T-helper 2 cell (primary cell): Measurements from ENCODE around the gene AADACL4.
A peak's percentile ranks its signal among the peaks of the same experiment; 100 is the strongest.

Experiments used
- DNase-seq, 5 experiments: peaks; one replicate each; pipeline versions ENCODE4 v3.0.0 to v3.0.0-alpha.2; 2012 to 2022
- total RNA-seq, 2 donors: gene quantifications; one replicate each; lab custom pipeline; 2026; lab: John Stamatoyannopoulos, UW

The AADACL4 gene
- total RNA-seq, result 0 reads per million in 2 donors

DNA sequence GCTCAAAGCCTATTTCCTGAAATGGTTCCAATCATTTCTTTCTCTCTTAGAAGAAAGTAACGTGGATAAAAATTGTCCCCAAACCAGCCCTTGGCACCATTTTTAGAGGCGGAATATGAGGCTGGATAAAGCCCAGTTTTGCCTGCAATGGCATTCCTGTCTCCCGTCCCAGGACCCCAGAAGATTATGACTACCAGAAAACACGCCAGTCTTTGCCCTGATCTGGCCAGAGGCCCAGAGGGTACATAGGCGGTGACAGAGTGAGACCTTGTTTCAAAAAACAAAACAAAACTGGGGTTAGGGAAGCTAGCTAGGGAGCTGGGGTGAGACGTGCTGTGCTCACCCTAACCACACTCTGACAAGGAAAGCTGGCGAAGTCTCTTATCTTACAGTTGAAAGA lies at the start of gene AADACL4:
AADACL4 (plus strand) TSS at position 301 of the 400 bp plus-strand sequence. CDS start 462 bp downstream, outside the sequence.
- DNase-seq, result no peak

DNA sequence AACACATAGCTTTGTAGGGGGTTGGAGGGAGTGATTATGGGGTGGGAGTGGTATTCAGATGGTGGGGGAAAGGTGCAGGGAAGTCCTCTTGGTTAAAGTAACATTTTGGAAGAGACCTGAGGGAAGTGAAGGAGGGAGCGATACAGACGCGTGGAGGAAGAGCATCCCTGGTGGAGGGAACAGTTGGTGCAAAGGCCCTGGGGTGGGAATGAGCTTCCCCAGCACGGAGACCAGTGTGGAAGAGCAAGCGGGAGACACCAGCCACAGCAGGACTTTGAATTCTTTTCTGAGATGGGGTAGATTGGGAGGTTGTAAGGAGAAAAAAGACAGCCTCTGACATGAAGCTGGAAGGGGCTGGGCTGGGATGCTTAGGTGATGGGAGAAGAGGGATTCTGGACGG lies 49.4 kb upstream of the AADACL4 start:
- DNase-seq, result no peak

GRCh38 chr1:12594966-12595756 lies 48.7 kb upstream of the AADACL4 start:
- no peak for DNase-seq

- no peak for DNase-seq
These were observed 48.2 kb upstream of the AADACL4 start for GRCh38 chr1:12595757-12596006.

GRCh38 chr1:12596007-12596821 lies 47.7 kb upstream of the AADACL4 start:
- DNase-seq, result no peak

GRCh38 chr1:12597792-12598191 lies 46.1 kb upstream of the AADACL4 start:
- no peak for DNase-seq

GRCh38 chr1:12598974-12599373 lies 44.9 kb upstream of the AADACL4 start:
- DNase-seq, result no peak

DNA sequence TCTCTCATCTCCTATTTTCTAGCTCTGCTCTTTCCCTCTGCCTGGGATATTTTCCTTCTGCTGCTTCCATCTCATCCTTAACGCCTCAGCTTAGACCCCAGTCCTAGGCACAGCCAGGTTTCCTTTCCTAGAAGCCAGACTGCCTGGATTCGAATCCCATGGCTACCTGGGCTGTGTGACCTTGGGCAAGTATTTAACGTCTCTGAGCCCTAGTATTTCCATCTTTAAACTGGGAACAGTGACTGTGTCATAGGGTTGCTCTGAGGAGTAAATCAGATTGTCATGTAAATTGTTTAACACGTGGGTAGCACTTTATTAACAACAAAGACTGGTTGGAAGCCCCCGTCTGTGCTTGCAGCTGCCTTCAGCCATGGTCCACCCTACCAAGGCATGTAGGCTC lies 44.2 kb upstream of the AADACL4 start:
- no peak for DNase-seq

- no peak for DNase-seq
These were observed 43.5 kb upstream of the AADACL4 start for GRCh38 chr1:12600335-12600734.

DNA sequence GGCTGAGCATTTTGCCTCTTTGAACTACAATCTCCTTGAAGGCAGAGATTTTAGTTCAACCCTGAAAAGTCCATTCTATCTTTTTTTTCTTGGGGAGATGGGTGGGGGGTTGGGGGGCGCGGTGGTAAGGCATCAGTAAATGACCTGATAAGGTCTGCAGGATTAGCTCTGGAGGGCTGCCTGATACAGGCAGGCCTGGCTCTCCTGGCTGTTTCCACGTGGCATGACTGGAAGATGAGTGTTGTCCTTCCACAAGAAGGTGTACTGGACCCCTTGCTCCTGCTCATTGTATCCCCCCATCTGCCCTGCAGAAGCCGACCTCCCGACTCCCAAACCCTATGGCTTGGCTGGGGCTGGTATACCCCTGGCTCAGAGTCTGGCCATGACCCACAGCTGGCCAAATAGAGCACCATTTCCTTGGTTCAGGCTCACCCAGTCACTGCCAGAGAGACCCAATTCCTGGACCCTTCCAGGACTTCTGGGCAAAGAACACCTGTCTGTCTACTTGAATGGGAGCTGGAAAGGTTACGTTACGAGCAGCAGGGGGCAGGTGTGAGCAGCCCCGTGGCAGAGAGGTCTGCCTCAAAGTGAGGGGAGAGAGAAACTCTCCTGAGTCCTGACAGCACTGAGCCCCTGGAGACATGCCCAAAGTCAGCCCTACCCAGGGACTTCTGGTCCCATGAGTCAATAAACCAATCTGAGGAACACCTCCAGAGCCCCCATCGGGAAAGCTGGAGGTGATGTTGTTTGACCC lies 42.8 kb upstream of the AADACL4 start:
- peak in 3 of 5 experiments; percentile 40 to 42 (median 42) for DNase-seq

- no peak for DNase-seq
These were observed 41.9 kb upstream of the AADACL4 start for GRCh38 chr1:12601700-12602658.

DNA sequence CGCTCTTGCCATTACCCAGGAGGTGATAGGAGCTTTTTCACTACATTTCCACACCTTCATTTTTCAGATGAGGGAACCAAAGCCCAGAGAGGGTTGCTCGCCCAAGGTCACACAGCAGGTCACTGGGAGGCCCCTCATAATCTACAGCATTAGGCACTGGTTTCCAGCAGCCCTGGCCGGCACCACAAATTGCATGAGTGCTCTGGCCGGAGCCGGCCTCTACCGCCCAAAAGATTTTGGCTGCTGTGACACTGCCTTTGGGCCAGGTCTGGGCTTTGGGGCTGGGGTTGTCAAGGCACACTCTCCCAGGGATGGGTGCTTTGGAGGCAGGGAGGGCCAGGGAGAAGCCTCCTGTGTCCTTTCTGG lies 41.2 kb upstream of the AADACL4 start:
- no peak for DNase-seq

DNA sequence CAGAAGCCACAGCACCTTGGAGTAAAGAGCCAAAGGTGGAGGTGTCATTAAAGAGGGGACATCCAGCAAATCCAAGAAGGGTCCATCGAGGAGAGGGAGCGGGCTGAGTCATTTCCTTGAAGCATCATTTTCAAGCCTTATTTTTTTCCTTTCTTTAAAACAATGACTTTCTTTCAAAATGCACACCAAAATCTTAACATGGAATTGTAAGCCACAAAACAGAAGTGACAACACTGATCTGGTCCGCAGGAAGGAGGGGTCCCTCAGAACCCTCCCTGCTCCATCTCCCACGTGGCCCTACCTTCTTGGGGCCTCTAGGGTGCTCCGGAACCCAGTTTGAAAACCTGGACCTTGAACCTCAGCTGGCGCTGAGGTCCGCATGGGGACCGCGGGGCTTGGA lies 40.7 kb upstream of the AADACL4 start:
- DNase-seq, result no peak

DNA sequence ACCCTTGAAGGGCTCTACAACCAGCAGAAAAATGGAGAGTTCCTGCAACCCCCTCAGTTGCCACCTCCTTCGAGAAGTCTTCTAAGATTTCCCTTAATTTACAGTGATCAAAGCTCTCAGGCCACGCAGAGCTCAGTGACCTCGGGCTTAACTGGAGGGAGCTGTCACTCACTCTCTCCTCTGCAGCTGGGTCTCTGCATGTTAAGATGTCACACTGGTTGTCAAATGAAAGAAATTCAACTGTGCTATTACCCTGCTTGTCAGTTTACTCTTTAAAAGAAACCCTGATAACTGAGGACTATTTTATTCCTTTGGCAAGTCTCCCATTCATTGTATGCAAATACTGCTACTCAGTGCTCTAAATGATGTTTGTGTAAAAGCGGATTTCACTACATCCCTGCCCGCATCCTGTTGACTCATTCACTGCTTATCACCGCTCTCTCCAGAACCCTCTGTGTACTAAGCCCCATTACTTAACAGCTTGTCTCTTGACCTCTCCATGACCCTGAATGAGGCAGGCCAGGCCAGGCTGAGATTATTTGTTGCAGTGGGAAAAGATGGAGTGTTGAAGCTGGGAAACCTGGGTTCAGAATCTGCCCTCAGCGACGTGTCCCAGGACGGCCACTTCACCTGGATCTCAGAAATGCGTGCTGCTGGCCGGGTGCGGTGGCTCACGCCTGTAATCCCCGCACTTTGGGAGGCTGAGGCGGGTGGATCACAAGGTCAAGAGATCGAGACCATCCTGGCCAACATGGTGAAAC lies 39.6 kb upstream of the AADACL4 start:
- DNase-seq, result peak in 4 of 5 experiments; percentile 26 to 92 (median 49)

DNA sequence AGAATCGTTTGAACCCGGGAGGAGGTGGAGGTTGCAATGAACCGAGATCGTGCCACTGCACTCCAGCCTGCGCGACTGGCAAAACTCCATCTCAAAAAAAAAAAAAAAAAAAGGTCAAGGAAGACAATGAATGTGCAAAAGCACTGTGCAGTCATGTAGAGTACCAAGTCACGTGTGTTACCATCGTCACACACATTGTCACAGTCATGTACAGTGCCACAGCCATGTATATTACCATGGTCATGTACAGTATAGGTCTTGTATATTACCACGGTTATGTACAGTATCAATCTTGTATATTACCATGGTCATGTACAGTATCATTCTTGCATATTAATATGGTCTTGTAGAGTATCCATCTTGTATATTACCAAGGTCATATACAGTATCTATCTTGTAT lies 38.9 kb upstream of the AADACL4 start:
- no peak for DNase-seq

- DNase-seq, result no peak
These were observed 36.6 kb upstream of the AADACL4 start for GRCh38 chr1:12607263-12607662.

DNA sequence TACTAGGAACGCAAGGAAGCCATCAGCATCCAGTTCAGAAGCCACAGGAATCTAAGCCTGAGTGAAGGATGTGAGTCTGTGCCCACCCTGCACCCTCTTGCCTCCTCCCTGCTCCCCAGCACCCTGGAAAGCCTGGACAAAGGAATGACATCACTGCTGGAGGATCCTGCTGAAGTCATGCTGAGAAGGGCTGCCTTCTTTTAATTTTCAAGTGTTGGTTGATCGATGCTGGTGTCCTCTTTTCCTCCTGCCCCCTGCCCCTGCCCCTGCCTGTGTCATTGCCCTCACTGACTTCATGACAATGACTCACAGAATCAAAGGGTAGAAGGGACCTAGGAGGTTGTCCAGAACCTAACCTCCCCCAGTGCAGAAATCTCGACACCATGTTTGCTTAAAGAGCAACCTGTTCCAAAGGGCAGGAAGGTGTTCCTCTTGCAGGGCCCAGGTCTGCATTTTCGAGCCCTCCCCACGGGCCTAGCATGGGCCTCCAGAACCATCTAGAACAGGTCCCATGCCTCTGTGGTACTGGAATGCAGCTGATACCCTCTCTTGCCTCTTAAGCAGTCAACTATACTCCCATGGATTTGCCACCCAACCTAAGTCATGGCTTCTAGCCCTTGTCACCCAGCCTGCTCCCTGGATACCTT lies 35.5 kb upstream of the AADACL4 start:
- DNase-seq, result no peak

DNA sequence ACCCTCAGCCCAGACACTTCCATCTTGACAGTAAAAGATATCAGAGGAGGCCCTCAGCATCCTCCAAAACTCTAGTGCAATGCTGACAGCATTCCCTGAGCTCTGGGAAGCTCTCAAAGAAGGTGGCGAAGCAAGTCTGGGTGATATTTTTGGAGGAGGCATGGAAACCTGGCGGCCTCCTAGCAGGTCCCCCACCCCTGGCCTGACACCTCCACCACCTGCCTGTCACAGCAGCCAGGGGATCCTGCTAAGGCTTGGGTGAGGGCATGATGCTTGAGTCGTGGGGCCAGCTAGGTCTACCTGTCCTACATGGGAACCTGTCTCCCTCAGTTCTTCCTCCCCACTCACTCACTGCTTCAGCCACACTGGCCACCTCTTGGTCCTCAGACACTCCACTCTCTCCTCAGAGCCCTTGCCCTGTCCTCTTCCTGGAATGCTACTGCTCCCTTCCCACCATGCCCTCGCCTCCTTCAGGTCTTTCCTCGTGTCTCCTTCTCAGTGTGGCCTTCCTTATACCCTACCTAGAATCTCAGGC lies 34.3 kb upstream of the AADACL4 start:
- DNase-seq, result no peak

GRCh38 chr1:12610305-12610935 lies 33.5 kb upstream of the AADACL4 start:
- DNase-seq, result no peak

- DNase-seq, result no peak
These were observed 32.9 kb upstream of the AADACL4 start for GRCh38 chr1:12610941-12611340.
